ENCODE measurements around the gene MEP1B.

The MEP1B gene

DNA sequence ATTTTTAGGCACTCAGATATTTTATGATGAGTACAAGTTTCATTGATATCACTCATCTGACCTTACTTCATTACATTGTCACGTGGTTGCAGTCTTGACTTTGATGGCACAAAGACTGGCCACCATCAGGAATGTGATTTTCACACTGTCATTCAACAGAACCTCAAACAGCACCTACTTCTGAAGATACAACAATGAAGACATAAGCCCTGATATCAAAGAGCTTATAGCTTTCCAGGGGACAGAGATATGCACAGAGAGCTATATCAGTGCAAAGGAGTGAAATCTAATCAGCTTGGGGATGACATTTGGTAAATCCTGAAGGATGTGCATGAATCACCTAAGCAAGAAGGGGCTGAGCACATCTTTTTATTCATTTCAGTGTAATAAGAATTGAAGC is 72.3 kb downstream of the MEP1B start:
- Mint-ChIP-seq H3K4me3 (no peak overlapping the region), H3K27me3 (peaks cover 2% of the 10 kb centered on the region), H3K27ac (no peak overlapping the region), H3K4me1 (ENCODE audit: low read depth) (peaks cover 30% of the 10 kb centered on the region), H3K36me3 (ENCODE audit: low read depth) (no peaks in the 10 kb centered on the region), H3K9me3 (no peaks in the 10 kb centered on the region)
- intact Hi-C loops (cut with micrococcal nuclease): no loop called here

DNA sequence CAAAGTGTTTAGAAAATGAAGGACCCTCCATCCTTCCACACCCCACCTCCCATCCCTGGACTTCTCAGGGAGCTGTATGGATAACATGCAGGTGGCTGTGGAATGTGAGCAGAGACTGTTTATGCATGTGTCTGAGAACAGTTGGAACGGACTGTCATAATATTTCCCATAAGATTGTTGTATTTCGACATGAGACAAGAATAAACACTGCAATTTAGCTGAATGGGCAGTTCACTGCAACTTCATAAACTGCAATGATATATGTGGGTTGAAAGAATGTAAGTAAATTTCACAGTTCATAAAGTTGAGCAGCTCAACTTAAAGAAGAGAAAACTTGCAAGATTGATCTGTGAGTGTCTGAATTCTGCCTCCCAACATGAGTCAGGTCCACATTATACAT is 74.6 kb downstream of the MEP1B start:
- H3K27ac Mint-ChIP-seq: no peak overlapping the region
- H3K4me3 Mint-ChIP-seq: no peak overlapping the region
- H3K27me3 Mint-ChIP-seq: peaks cover 2% of the 10 kb centered on the region
- intact Hi-C loops (cut with micrococcal nuclease): no loop called here
- no peaks in the 10 kb centered on the region for H3K36me3 Mint-ChIP-seq (ENCODE audit: low read depth)
- H3K9me3 Mint-ChIP-seq: no peaks in the 10 kb centered on the region
- peaks cover 8% of the 10 kb centered on the region for H3K4me1 Mint-ChIP-seq (ENCODE audit: low read depth)

DNA sequence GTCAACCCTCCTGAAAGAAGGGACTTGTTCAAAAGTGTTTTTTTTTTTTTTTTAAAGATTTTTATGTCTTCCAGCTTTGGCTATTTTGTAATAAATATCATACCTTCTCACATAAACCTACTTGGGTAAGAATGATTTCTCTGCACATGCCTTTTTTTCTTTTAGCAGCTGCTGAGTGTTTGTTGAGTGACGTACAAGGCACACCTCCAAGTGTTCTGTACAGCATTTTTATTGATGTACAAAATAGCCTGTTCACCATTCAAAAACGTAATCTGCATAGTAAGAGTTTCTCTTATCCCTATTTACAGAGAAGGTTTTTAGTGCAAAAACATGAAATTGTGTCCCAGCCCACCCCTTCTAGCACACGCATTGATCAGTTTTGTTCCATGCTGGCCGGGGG is 77.6 kb downstream of the MEP1B start:
- Mint-ChIP-seq H3K27ac (no peak overlapping the region), H3K4me1 (ENCODE audit: low read depth) (no peaks in the 10 kb centered on the region), H3K27me3 (peaks cover 7% of the 10 kb centered on the region), H3K36me3 (ENCODE audit: low read depth) (no peaks in the 10 kb centered on the region), H3K4me3 (no peak overlapping the region), H3K9me3 (no peaks in the 10 kb centered on the region)
- intact Hi-C loops (cut with micrococcal nuclease): no loop called here
